D341Med (cell line): ENCODE results near the gene NTRK3.

Source experiments
- DNase-seq: peaks from one replicate; pipeline ENCODE4 v3.0.0; 2012; ENCODE audit warnings: low spot score

The NTRK3 gene

GRCh38 chr15:87939848-87940457 lies 316.6 kb downstream of the NTRK3 start:
- no peak for DNase-seq

DNA sequence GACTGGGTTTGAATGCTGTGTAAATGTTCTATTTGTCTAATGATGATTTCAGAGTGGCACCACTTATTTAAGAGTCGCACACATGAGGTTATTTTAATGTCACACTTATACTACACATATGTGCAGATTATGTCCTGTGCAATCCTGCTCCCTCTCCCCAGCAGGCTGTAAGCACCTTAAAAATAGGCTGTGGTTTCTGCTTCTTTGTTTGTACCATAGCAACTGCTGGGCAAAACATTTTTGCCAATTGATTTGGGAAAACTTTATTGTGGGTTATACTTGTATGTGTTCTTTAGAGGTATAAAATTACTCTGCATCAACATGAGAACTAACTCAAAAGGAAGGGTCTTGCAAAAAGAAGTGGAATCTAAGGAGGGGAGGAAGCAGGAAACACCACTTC lies 318.5 kb downstream of the NTRK3 start:
- no peak for DNase-seq

DNA sequence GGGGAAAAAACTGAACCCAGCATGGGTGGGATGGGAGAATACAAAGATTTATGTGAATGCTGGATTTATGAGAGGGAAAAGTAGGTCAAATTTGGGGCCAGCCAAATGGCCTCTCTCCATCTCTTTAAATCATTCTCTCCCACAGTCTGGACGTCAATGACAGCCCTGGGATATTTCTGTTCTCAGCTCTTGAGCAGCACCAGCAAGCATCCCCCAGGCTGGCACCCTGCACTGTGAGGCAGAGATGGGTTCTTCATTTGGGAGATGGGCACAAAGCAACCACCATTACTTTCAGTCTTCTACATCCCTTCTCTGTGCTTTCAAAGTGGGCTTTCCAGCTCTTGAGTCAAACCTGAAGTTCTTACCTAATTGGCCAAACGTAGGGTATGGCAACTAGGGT lies 321.0 kb downstream of the NTRK3 start:
- no peak for DNase-seq

DNA sequence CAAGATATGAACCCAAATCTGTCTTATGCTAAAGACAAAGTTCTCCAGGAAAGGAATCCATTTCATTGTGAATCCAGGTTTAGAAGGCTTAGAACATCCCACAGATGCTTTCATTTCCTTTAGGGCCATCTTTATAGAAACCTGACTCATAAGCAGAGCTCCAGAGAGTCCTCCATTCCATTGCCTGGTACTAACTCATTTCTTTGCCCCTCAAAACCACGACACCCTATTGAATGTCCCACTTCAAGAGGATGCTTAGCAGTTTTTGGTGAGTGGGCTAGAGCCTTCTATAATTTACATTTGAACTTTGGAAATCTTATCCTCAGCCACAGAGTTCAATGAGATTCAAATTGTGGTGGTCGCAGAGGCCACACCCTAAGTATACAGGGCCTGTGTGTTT lies 325.0 kb downstream of the NTRK3 start:
- no peak for DNase-seq

DNA sequence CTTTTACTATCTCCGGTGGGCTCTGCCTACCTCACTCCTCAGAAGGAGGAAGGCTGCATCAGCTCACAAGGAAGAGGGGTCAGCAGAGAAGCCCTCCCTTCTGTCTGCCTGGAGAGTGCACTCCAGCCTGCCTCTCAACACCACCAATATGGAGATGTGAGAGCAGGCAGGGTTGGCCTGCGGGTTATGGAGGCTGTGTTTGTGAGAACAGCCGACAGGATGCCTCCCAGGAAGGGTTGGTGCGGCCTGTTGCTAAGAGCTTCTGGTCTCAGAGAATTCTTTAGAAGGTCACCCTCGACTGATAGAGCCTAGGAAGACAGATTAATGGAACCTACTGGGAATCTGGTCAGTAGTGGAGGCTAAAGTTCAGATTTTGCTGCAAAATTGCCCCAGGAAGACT lies 326.1 kb downstream of the NTRK3 start:
- DNase-seq = no peak

DNA sequence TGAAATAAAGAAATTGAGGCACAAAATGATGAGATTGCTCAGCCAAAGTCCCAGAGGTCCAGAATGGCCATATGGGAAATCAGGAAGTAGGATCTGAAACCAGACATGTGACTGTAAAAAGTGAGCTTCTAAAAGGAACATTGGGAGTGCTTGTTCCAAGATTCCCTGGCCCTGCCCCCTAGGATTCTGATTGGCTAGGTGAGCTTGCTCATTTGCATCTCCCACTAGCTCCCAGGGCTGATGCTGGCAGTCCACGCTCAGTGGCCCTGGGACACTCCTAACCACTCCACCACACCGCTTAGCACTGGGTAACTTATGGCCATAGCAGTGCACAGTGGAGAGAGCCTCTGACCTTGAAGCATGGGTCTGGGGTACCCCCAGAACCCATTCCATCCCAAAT lies 326.7 kb downstream of the NTRK3 start:
- DNase-seq = no peak

DNA sequence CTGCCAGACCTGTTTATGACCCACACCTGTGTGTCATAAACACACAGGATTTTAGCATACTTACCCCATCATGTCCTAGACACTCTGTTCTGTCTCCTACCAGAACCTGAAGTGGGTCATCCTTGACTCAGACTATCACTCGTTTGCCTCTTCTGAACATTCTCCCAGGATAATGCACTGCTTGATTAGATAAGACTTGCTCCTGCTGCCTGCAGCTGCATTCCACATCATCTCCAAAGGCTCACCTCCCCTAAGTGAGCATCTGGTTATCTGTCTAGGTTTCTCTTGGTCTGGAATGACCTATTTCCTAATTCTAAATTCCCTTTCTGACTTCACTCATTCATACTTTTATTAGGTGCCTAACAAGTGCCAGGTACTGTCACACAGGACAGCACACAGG lies 332.1 kb downstream of the NTRK3 start:
- no peak for DNase-seq

DNA sequence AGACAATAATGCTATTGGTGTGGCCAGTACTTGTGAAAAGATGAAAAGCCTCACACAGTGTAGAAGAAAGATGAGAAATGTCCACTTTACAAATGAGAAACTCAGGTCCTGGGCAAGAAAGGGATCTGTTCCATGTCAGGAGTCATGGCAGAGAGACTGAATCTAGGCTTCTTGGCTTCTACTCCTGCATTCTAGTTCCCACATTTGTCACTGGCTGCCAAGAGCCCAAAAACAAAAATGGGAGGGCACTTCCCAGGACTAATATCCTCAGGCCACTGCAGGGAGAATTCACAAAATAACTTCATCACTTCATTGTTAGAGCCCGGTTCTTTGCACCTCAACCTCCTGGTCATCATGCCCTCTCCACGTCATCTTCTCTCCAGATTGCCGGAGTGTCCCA lies 337.5 kb downstream of the NTRK3 start:
- DNase-seq = no peak

DNA sequence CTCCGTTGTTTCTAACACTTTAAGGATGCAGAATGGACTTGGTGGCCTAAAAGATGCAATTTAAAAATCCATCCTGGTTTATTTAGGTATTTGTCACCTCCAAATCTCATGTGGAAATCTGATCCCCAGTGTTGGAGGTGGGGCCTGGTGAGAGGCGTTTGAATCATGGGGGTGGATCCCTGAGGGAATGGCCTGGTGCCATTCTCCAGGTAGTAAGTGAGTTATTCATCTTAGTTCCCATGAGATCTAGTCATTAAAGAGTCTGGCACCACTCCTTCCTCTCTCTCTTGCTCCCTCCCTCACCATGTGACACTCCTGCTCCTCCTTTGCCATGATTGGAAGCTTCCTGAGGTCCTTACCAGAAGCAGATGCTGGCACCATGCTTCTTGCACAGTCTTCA lies 339.1 kb downstream of the NTRK3 start:
- no peak for DNase-seq

DNA sequence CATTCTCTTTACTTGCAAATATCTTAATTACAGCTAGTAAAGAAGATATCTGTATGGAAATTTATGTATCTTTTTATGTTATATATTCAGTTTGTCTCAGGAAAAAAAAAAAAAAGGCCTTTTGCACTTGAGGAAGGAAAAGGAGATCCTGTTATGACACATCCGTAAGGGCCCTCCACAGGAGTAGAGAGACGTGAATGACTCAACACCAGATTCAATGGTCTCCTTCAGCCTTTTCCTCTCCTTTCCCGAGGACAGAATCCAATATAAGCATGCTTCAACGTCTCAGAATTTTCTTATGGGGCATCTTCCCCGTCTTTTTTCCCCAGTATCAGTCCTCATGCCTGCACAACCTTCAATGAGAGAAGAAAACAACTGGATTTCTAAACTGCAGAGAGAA lies 340.3 kb downstream of the NTRK3 start:
- no peak for DNase-seq

DNA sequence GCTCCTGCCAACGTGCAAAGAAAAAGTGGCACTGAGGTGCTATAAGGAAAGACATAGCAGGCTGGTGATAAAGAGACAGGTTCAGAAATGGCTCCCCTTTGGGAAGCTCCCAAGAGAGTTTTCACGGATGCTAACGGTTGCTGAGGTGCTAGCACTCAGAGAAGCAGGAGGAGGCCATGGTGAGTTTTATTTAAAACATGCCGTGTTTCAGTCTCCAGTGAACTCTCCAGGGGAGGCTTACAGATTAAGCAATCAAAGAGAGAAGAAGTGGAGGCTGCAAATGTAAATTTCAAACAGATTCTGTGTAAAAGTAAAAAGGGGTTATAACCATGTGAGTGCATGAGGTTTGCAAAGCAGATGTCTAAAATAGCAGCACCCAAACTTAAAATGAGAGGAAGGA lies 346.2 kb downstream of the NTRK3 start:
- DNase-seq = no peak

DNA sequence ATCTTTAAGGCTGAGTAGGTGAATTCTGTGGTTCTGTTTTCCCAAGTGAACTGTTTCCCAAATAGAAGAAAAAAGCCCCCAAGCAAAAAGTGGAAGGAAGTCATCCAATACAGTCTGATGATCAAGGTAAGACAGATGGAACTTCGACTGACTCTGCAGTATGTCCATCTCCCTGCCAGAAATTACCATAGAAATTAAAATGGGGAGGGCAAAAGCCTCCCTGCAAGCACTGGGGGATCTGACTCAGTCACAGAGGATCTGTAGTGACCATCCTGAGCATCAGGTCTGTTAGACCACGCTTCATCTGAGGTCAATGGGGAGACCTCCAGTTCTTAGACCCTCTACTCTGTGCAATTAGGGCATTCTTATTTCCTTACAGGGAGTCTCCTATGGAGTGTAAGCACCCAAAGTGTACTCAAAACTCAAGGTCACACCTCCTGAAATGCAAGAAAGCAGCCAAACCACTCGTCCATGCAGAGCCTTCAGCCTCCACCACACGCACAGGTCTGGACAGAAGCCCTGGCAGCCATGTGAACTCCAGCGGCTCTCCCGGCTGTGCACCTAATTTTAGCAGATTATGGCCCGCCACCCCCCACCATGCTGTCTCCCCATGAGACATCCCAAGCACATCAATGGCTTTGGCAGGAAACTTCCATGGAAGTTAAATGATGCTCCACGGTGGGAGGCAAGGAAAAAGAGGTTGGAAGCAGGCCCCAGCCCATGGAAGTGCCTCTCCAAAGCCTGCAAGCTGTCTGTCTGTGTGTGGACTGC lies 348.7 kb downstream of the NTRK3 start:
- DNase-seq = no peak

DNA sequence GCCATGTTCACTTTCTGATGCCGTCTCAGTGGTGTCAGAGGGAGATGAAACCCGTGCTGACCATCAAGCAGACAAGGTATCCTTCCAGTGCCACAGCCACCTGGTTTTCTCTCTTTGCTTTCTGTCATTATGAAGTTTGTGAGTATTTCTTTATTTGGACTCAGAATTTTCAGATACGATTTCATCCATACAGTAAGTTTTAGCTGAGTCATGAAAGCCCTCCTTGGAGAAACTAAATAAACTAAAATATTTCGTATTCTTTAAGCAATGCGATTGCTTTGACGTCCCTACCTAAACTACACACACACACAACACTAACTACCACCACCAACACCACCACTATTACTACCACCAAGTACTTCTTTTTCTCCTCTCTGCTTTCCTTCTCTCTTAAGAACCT lies 350.1 kb downstream of the NTRK3 start:
- DNase-seq = no peak

DNA sequence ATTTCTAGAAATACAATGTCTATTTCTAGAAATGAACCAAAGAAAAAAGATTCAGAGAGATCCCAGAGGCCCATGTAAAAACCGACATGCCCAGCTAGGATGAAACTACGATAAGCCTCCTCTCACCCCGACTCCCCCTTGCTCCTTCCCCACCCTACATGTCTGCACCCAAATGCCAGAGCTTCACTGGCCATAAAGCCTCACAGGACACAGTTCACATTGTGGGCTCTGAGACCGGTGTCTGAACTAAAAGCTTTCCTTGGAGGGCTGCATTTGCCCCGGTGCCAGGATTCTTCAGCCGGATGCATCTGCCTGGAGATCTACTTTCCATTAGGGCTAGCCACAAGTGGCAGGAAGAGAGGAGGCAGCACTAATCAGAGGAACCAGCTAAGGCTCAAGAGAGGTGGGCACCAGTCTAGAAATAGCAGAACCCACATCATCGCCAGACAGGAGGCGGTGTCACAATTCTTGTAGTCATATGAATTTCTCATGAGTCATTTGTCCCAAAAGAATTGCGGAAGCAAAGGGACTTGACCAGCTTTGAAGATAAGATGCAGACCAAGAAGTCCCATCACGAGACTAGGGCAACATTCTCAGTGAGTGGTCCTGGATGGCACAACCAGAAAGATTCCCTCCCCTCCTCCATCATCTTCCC lies 353.6 kb downstream of the NTRK3 start:
- no peak for DNase-seq

GRCh38 chr15:87901926-87902690 lies 354.4 kb downstream of the NTRK3 start:
- no peak for DNase-seq

- no peak for DNase-seq
Observed at GRCh38 chr15:87901008-87901407, 355.5 kb downstream of the NTRK3 start.

- DNase-seq = no peak
Observed at GRCh38 chr15:87896936-87897335, 359.6 kb downstream of the NTRK3 start.

GRCh38 chr15:87887177-87887576 lies 369.4 kb downstream of the NTRK3 start:
- no peak for DNase-seq

- DNase-seq = no peak
Observed at GRCh38 chr15:87881026-87881425, 375.5 kb downstream of the NTRK3 start.

GRCh38 chr15:87877822-87878542 lies 378.6 kb downstream of the NTRK3 start:
- DNase-seq = no peak

- no peak for DNase-seq
Observed at GRCh38 chr15:87877114-87877810, 379.3 kb downstream of the NTRK3 start.
